GM12891 (cell line): ENCODE results near the gene CHST8.

Experiments used
- DNase-seq: peaks from one replicate; pipeline ENCODE4 v3.0.0; 2011; ENCODE audit warnings: low spot score; ENCODE audit not compliant: insufficient read length
- FAIRE-seq: peaks from 2 replicates; lab custom pipeline; 2011; peaks lifted over from hg19 to GRCh38; lab: Jason Lieb, UNC
- PAX5 ChIP-seq: IDR thresholded peaks from 2 replicates; pipeline ENCODE4 v1.6.1; 2011; ENCODE audit warnings: low read length, moderate library complexity, mild to moderate bottlenecking; ENCODE audit not compliant: insufficient read depth, severe bottlenecking
- POLR2A ChIP-seq: IDR thresholded peaks from 2 replicates; pipeline ENCODE4 v1.6.1; 2011; ENCODE audit warnings: low read depth, low read length, control low read depth
- POLR2AphosphoS5 ChIP-seq: IDR thresholded peaks from 2 replicates; pipeline ENCODE4 v1.6.1; 2011; ENCODE audit warnings: low read depth, low read length, control low read depth
- POU2F2 ChIP-seq: IDR thresholded peaks from 2 replicates; pipeline ENCODE4 v1.6.1; 2011; ENCODE audit warnings: low read depth, mild to moderate bottlenecking, control low read depth, low read length, moderate library complexity
- SPI1 ChIP-seq: IDR thresholded peaks from 2 replicates; pipeline ENCODE4 v1.6.1; 2011; ENCODE audit warnings: low read depth, low read length, control low read depth
- TAF1 ChIP-seq: IDR thresholded peaks from 2 replicates; pipeline ENCODE4 v1.6.1; 2011; ENCODE audit warnings: low read depth, low read length, control low read depth

Gene CHST8

GRCh38 chr19:33723512-33723911, 101.8 kb downstream of the CHST8 start:
- FAIRE-seq (no peak), DNase-seq (no peak)
- no peak for TF ChIP-seq SPI1
- no peak for TF ChIP-seq POLR2AphosphoS5
- no peak for TF ChIP-seq POLR2A
- no peak for TF ChIP-seq TAF1
- TF ChIP-seq PAX5 = no peak
- TF ChIP-seq POU2F2 = no peak

GRCh38 chr19:33724021-33724720, 102.4 kb downstream of the CHST8 start:
- TF ChIP-seq TAF1 (no peak), POU2F2 (no peak), POLR2AphosphoS5 (no peak), PAX5 (no peak), POLR2A (no peak), SPI1 (no peak)
- DNase-seq (no peak), FAIRE-seq (no peak)

GRCh38 chr19:33724721-33725060, 102.9 kb downstream of the CHST8 start:
- DNase-seq (no peak), FAIRE-seq (no peak)

GRCh38 chr19:33725567-33725966, 103.8 kb downstream of the CHST8 start:
- TF ChIP-seq POLR2AphosphoS5 (no peak), PAX5 (no peak), POU2F2 (no peak), SPI1 (no peak), TAF1 (no peak)
- DNase-seq = no peak
- no peak for FAIRE-seq

More at GRCh38 chr19:33724721-33725060, 102.9 kb downstream of the CHST8 start:
- no peak for TF ChIP-seq POU2F2
- TF ChIP-seq SPI1 = no peak
- TF ChIP-seq PAX5 = no peak
- no peak for TF ChIP-seq POLR2AphosphoS5
- TF ChIP-seq POLR2A = no peak
- no peak for TF ChIP-seq TAF1

- no peak for FAIRE-seq
- no peak for TF ChIP-seq PAX5
- TF ChIP-seq POLR2AphosphoS5 = no peak
- no peak for TF ChIP-seq SPI1
- no peak for TF ChIP-seq POU2F2
- no peak for DNase-seq
Observed at GRCh38 chr19:33726756-33727155, 105.0 kb downstream of the CHST8 start.

GRCh38 chr19:33727331-33727998, 105.7 kb downstream of the CHST8 start:
- TF ChIP-seq TAF1 = no peak
- no peak for TF ChIP-seq SPI1
- TF ChIP-seq POLR2AphosphoS5 = no peak
- TF ChIP-seq PAX5 = no peak
- no peak for TF ChIP-seq POLR2A
- TF ChIP-seq POU2F2 = no peak
- no peak for DNase-seq
- no peak for FAIRE-seq

GRCh38 chr19:33728141-33728540, 106.4 kb downstream of the CHST8 start:
- TF ChIP-seq PAX5 (no peak), TAF1 (no peak), POLR2AphosphoS5 (no peak)
- FAIRE-seq = no peak
- DNase-seq = no peak

- FAIRE-seq = no peak
- DNase-seq = no peak
- TF ChIP-seq SPI1 = no peak
- no peak for TF ChIP-seq POU2F2
- TF ChIP-seq POLR2AphosphoS5 = no peak
- no peak for TF ChIP-seq TAF1
- TF ChIP-seq POLR2A = no peak
- no peak for TF ChIP-seq PAX5
Observed at GRCh38 chr19:33730858-33731607, 109.3 kb downstream of the CHST8 start.

GRCh38 chr19:33731881-33732280, 110.1 kb downstream of the CHST8 start:
- TF ChIP-seq POU2F2 (no peak), PAX5 (no peak), POLR2AphosphoS5 (no peak), TAF1 (no peak), SPI1 (no peak), POLR2A (no peak)
- FAIRE-seq (no peak), DNase-seq (no peak)
